Stimulated activated CD4-positive, alpha-beta T cell treated with anti-CD3 and anti-CD28 coated beads, Interleukin-15, amount 100 ng/mL, for 48 hours (primary cell): Measurements from ENCODE around the gene TEX51.

Experiments used
- DNase-seq, 2 donors: peaks; one replicate each; pipeline ENCODE4 v3.0.0-alpha.2; 2020; ENCODE audit warnings: low read depth in 2 of 2

Gene TEX51

DNA sequence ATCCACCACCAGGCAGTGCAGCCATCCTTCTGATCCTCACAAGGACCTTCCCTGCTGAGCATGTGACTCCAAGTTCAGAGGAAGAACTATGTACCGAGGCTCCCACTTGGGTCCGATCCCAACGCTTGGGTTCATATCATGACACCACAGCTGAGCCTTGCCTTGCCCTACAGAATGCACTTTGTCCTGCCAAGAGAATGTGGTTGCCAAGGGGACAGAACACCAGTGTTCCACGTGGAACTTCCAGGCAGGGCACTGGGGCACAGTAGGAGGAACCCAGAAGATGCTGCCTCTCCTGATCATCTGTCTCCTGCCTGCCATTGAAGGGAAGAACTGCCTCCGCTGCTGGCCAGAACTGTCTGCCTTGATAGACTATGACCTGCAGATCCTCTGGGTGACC is at the start of gene TEX51:
Gene TEX51 (plus strand): TSS at position 255 of the 400 bp plus-strand sequence. CDS start 29 bp downstream, at position 284.
- DNase-seq: no peak

DNA sequence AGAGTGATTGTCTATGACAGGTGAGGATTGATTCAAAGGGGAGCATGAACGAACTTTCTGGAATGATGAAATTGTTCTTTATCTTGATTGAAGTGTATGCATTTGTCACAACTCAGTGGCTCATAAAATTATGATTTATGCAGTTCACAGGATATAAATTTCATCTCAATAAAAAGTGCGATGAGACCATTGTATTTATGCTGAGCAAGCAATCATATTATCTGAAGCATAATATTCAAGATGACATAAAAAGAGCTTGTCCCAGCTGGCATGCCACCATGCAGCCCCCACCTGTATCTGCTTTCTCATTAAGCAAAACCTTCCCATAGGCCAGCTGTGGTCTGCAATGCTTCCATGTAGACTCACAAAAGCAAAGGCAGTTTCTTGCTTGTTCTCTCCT is 49.6 kb upstream of the TEX51 start:
- no peak for DNase-seq

DNA sequence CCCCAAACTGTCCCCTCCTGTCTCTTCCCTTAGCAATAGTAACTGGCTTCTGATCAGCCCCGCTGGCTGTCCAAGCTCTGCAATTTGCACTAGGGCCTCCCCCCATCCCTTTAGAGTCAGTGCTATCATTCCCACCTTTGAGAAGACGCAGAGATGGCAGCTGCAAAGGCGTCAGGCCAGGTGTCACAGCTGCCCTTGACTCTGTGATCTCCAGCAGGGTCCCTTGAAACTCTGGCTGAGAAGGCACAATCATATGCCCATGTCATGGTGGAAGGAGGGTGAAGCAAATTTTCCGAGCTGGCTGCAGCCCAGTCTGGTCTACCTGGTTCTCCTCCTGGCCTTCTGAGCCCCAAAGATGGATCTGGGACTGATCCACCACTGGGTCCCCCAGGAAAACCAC is 49.2 kb upstream of the TEX51 start:
- DNase-seq: no peak

DNA sequence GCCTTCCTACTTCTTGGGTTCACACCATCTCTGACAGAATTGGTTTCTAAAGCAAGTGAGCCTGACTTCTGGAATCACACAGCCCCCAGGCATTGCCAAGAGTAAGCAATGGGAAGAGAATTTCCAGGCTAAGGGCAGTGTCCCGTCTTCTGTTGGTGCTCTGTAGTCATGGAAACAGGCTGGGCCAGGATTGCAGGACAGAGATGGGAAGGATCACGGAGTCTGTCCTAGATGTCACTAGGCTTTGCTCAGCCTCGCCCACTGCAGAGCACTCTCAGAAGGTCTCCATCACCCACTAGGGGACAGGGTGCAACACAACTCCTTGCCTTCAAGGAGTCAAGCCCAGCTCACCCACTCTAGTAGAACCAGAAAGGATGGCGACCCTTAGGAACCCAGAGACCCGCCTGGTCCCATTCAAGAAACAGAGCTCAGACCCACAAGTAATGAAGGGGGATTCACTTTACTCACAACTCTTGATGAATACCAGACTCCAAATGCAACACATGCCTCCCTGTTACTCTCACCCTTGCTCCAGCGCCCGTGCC is 48.6 kb upstream of the TEX51 start:
- no peak for DNase-seq

DNA sequence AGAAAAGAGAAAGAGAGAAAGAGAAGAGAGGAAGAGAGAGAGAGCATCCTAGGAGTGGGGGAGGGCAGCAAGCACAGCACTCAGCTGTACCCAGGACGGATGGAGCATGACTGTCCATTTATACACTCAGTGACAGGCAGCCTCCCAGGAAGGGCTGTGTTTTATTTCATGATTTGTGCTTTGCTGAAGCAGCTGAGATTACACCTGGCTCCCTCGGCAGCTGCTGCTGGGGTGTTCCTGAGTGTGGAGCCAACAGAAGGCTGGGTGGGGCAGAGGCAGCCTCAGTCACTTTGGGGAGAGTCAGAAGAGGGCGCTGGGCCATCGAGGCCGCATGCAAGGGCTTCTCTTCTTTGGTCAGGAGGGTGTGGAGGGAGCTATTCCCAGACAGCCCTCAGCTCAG is 47.8 kb upstream of the TEX51 start:
- DNase-seq: no peak

DNA sequence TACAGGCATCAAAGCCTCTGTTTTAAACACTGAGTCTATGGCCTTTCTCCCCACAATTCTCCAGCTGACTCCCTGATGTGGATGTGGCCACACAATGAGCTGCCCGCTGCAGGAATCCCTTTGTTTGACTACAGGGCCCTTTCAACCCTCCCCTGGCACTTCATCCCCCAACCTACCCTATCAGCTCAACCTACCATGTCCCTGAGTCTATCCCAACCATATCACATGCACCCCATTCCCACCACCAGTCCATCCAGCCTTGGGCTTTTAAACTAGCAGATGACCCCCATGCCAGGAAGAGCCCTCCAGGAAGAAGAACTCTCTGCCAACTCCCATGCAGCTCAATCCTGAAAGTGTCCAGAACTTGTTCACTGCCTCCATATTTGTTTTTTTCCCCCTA is 46.9 kb upstream of the TEX51 start:
- DNase-seq: no peak

DNA sequence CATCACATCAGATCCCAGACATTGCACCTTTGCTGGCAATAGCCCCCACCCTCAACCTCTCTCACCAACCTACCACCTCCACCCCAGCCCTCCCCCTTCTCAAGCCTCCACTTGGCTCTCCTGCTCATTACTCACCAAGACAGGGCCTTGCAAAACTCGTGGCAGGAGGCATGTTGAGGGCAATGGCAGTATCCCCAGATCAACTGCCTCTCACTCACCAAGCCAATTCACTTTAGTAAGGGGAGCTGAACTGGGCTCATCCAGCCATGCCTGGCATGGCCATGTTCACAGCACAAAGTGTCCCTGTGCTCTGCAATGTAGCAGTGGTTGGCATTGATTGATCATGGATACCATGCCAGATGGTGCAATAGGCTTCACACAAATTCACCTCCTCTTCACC is 46.3 kb upstream of the TEX51 start:
- no peak for DNase-seq

DNA sequence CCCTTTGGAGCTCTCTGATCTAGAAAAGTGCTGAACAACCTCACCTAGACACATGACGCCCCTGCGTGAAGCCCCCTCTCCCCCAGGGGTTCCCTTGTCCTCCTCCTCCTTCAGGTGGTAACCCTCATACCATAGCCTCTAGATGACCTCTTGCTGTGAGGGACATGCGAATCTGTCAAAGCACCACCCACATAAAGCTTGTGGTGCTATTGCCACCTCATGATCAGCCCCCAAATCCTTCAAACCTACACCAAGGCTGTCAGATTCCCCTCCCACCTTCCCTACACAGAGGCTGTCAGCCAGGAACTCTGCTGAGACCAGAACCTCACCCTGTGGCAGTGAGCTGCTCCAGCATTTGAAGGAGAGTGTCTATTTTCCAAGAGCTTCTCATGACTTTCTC is 43.1 kb upstream of the TEX51 start:
- no peak for DNase-seq

DNA sequence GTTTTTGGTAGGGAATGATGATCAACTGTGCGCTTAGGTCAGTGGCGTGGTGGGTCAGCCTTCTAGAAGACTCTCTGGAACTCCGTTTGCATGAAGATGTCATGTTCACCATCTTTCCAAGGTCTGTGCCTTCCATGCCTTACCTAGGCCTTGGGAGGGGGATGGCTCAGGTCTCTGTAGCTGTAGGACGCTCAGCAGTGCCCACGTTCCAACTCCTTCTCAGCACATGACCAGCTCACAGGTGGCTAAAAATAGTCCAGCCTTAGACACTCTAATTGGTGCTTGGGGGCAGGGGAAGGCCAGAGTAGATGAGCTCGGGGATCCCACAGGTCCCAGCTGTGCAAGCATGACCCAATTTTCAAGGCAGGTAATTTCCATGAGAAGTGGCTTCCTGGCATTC is 42.3 kb upstream of the TEX51 start:
- DNase-seq: no peak

DNA sequence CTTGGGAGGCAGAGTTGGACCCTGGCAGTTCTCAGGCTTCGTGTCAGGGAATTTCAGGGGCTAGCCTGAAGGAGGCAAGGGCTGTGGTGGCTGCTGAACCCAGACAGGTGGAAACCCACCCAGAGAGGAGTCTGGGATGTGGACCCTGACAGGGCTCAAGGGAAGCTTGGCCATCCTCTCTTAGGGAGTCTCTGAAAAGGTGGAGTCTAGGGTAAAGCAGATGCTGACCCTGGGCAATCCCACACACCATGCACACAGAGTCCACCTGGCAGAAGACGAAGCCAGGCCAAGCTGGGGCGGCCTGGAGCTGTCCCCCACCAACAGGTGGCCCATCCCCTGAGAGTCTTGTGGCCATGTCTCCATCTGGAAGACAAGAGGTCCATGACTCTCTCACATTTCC is 41.2 kb upstream of the TEX51 start:
- no peak for DNase-seq

DNA sequence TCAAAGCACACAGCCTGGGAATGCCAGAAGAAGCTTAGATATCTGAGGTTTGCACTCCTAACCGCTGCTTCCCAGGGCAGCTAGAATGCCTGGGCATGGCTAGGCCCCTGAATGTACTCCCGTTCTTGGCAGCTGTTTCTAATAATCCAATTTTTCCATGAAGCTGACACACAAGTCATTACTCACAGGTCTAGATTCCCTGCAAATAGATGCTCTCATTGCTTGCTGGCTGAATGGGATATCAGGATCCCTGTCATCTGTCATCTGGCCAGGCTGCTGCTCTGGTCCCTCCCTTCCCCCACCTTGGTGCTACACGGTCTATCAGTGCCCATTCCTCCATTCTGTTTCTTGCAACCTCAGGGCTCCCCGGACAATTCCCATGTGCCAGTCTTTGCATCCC is 40.7 kb upstream of the TEX51 start:
- DNase-seq: no peak

DNA sequence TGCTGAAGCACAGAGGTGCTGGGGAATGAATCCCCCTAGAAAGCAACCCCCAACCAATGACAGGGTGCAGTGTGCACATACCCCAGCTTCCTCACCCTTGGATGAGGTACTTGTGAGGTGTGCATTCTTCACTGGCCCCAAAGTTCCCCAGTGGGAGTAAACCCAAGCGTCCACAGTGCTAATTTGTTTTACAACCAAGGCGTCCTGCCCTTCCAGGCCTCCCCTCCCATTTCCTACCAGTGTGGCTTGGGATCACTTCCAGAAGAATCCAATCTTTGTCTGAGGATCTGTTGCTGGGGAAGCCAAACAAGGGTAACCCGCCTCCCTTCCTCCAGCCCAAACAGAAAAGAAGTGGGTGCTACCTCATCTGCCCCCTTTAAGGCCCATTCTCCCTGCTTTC is 40.3 kb upstream of the TEX51 start:
- DNase-seq: no peak

DNA sequence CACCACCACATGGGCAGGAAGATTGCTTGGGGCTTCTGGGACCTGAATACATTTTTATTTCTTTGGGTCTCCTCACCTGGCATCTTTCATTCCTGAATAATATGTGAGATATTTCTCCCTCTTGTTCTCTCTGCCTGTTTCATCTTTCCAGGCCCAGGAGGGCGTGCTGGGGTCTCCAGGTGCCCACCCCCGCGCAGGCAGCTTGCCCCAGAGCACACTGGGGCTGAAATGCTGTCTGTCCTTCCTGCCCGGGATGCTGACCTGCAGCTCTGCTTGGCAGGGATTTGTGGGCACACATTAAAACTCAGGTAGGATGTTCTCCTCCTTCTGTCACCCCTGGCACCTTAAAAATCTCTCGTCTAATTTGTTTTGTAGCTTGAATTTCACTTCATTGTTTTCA is 39.7 kb upstream of the TEX51 start:
- no peak for DNase-seq

DNA sequence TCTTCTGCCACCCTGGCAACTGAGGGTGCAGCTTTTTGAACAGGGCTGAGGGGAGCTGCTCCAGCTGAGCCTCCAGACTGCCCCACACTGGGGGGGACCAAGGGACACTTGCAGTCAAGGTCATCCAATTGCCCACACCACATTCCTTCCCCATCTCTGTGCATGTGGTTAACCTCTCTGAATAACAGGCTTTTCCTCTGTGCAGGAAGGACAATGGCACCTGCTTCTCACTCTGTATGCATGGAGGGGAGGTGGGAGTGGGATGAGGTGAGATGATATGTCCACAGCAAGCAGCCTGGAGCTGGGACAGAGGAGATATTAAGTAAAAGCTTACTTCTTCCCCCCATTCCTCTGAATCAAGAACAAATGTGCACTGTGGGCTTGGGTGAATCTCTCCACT is 39.1 kb upstream of the TEX51 start:
- DNase-seq: no peak

DNA sequence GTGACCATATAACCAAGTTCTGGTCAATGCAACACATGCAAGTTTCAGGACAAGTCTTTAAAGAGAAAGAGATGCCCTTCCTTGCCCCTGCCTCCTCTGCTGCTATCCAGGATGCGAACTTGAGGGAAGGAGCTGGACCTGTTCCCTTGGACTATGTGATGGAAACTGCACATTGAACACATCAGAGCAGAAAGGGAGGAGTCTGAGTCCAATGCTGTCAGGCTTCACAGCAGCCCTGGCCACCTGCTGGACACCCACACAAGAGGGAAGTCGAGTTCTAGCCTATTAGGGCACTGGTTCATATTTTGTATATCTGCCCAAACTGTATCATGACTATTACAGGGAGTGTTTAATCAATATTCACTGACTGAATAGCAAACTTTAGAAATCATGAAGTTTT is 38.3 kb upstream of the TEX51 start:
- no peak for DNase-seq

DNA sequence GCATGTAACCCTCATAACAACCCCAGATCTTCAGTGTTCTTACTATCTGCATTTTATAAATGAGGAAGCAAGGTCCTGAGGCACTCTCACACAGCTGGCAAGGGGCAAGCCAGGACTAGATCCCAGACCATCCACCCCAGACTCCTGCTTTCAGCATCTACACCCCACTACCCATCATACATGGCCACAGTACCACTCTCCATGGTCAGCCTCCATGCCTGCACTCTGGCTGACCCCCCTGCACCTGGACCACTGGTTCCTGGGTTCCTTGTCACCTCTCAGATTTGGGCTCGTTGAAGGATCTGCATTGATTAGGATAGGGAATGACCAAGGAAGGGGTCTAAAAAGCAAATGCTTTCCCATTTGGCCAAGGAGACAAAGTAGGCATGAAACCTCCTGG is 36.0 kb upstream of the TEX51 start:
- DNase-seq: no peak

DNA sequence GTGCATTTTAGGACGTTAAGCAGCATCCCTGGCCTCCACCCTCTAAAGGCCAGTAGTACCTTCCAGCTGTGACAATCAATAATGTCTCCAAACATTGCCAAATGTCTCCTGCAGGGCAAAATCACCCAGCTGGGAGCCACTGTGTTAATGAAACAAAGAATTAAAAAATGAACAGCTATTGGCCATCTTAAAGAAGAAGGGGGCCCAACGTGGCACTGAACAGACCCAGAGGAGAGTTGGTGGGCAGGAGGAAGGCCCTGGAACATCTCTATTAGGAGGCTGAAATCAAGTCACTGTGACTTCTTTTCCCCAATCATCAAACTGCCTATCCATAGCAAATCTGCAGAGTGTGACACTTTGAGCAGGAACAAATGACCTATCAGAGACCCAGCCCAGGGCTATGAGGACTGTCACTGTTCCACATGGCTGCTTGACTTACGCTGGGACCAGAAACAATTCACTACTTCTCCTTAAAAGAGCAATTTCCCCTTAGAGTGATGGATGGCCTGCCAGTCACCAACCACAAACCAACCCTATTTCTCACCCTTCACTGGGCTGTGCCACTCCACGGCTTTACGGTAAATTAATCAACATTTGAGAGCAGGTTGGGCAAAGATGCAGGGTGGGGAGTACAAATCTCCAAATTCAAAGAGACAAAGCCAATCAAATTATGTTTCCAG is 35.2 kb upstream of the TEX51 start:
- no peak for DNase-seq

DNA sequence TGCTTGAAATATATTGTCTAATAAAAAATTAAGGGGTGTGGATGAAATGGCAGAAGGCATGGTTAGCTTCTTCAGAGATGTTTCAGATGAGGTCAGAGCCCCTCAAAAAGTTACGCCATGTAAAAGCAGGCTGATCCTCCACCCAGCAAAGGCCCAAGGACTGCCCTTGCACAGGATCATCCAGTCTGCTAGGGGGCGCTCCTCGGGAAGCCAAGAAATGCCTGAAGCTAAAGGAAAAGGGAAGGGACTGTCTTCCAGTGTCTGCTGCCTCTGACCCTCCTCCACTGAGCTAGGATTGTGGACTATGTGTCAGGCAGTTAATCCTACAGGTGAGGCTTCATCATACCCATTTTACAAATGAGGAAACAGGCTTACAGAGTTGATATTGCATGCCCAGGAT is 33.8 kb upstream of the TEX51 start:
- no peak for DNase-seq

DNA sequence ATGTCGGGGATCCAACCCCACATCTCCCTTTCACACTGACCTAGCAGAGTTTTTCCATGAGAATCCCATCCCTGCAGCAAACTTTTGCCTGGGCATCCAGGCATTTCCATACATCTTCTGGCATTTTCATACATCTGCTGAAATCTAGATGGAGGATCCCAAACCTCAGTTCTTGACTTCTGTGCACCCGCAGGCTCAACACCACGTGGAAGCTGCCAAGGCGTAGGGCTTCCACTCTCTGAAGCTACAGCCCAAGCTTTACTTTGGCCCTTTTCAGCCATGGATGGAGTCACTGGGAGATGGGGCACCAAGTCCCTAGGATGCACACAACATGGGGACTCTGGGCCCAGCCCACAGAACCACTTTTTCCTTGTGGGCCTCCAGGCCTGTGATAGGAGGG is 32.2 kb upstream of the TEX51 start:
- no peak for DNase-seq

DNA sequence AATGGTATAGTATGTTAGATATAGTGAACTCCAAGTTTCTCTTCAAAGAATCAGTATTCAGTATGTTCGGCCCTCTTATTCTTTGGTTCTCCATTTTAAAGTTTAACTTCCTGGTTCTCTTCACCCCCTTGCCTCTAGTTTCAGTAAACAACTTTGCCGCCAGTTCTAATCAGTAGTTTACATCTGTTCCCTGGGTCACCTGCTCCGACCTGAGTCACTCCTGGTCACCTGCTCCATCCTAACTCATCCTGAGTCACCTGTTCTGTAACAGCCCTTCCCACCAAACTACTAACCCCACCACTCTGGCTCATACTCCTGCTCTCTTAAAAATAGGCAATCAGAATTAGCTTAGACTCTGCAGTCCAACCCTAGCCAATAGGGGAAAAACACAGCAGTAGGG is 23.7 kb upstream of the TEX51 start:
- no peak for DNase-seq

DNA sequence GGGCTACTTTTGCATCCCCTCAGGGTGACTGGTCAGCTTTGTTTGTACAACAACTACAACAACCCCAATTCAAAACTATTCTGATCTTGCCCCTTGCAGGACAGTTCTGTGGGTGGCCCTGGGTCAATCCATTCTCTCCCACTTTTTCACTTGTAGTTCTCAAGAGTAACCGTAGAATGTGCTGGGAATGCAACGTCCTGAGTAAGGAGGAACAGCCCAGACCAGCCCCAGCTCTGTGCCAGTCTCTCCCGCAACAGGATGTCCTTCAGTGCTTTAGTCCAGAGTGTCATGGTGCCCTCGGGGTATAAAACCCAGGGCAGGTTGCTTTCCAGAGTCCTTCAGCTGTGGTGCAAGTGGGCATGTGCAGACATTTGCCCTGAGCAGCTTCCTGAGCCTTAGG is 22.1 kb upstream of the TEX51 start:
- DNase-seq: no peak

DNA sequence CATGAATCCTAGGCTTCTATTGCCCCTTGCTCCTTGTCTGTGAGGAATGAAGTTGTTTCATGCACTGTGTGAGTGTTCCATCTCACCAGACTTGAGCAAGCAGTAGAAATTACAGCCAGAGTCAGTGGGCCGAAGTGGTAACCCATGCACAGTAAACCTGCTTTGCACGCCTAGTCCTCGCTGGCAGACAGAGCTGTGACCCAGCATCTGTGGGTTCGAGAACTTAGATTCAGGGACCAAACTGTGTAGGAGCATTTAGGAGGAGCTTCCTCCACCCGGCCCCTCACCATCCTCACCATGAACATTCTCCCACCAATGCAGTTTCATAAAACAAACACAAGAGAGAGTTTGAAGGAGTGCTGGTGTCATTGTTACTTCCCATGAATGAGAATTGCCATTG is 21.6 kb upstream of the TEX51 start:
- no peak for DNase-seq

DNA sequence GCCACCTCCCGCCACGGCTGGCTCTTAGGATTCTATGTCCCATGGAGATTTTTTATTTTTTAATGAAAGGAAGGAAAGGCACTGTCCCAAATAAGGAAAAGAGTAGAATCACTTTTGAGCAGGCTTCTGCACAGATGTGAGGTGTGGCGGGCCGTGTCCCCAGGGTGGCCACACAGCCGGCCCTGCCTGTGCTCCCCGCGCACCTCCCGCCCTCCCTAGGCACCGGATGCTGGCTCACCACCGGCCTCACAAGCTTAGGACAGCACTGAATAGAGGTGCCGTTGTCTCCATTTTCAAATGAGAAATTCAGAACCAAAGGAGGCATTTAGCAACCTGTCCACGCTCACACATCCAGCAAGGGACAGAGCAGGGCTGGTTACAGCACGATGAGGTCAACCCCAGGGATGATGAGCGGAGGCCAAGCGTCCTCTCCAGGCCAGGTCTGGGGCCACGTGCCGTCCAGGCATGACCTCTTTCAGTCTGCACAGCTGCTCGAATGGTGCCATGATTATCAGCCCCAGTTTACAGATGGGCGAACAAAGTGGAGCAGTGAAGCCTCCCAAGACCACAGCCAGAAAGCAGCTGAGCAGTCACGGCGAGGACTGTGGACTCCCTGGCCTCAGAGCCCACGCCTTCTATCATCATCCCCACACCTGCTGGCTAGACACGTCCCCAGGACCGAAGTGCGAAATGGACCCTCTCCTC is 20.7 kb upstream of the TEX51 start:
- DNase-seq: no peak

DNA sequence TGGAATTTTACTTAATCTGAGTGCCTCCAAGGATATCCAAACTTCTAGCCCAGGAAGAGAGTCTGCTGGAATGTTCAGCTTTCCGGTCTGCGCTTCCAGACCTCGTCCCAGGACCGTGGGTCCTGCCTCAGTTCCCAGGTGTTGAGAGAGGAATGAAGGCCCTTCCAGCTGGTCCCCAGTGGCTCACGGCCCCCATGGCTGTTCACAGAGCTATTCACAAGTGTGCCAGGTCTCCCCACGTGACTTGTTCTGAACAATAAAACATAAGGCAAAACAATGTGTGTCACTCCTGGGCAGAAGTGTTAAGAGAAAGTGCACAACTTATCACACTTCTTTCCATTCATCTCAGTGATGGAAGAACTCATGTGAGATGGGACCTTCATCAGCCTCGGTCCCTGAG is 20.1 kb upstream of the TEX51 start:
- DNase-seq: no peak
